NCI-H748 (cell line): ENCODE measurements around the gene RPS15A.

Experiments used
- DNase-seq: peaks from one replicate; lab custom pipeline; 2025; ENCODE audit not compliant: unreplicated experiment; lab: John Stamatoyannopoulos, UW

RPS15A gene

DNA sequence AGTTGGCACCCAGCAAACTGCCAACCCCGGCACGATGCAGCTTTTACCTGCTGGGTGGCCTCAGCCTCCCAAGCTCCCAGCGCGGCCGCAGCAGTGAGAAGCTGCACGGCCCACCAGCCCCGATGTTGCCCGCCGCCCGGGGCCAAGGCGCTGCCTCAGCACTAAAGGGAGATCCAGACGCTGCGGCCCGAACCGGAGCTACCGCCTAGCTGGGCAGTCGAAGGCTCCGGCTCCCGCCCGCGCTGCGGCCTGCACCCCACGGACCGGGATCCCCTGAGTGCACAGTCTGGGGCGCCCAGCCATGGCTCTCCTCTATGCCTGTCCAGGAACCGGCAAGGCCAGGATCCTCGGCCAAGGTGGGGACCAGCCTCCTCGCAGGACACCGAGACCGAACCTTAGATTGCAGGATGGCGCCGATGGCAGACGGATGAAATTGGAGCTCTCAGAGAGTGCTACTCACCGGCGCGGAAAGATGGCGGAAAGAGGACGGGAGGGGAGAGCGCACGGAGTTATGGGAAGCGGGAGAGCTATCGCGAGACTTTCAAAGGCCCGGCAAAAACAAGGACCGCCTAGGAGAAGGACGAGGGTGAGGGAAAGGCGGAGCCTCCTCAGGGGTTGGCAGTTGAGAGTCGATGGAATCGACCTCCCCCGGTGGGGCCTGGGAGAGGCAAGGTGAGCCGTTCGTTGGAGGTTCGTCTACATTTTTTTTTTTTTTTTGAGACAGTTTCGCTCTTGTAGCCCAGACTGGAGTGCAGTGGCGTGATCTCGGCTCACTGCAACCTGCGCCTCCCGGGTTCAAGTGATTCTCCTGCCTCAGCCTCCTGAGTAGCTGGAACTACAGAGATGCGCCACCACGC is at the start of gene RPS15A:
Gene RPS15A, minus strand, starts transcription at position 485 of the 857 bp plus-strand sequence. CDS start 1,221 bp downstream, outside the sequence.
- peak; percentile 95 for DNase-seq

DNA sequence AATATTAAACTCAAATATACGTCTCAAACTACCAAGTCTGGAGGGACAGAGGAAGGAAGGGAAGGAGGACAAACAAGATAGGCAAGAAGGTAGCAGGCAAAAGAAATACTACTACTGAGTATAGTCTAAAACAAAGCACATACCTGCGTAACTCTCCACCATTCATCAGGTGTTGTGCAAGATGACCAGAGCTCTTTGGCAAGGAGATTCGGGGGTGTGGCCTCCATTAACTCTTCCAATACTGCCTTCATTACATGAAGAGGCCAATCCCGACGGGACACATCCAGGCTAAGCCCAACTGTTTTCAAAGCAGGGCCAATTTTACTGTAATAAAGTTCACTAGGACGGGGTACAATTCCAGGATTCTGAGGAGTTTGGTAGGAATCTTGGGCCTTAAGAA is 49.4 kb upstream of the RPS15A start:
- no peak for DNase-seq

DNA sequence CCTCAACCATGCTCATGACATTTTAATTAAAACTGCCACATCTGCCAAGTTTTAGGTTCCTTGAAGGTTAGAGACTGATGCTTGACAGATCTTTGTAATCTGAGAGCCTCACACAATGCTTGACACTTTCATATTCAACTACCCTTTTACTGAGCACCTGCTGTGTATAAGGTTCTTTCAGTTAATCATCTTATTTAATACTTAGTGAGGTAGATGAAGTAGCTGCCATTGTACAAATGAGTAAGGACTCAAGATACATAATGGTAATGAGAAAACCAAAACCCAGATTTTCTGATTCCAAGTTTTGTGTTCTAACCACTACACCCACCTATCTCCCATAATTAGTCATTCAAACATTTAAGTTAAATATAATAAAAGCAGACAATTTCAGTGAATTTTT is 46.6 kb upstream of the RPS15A start:
- DNase-seq: no peak

- no peak for DNase-seq
These were observed 44.7 kb upstream of the RPS15A start for GRCh38 chr16:18834864-18835263.

- no peak for DNase-seq
These were observed 43.8 kb upstream of the RPS15A start for GRCh38 chr16:18833707-18834505.

DNA sequence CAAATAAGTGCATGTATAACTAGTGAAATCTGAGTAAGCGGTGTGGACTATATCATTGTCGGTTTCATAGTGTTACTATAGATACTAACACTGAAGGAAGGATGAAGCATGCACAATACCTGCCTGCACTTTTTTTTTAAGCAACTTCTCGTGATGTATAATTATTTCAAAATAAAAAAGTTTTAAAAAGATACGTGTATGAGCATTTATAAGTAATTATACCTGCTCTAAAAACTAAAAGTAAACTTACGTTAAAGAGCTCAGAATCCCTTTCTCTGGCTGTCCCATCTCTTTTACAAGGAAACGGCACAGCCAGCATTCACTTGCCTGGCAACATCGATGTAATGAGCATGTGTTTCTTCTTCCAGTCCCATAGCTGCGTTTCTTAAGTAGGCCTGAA is 42.5 kb upstream of the RPS15A start:
- no peak for DNase-seq

DNA sequence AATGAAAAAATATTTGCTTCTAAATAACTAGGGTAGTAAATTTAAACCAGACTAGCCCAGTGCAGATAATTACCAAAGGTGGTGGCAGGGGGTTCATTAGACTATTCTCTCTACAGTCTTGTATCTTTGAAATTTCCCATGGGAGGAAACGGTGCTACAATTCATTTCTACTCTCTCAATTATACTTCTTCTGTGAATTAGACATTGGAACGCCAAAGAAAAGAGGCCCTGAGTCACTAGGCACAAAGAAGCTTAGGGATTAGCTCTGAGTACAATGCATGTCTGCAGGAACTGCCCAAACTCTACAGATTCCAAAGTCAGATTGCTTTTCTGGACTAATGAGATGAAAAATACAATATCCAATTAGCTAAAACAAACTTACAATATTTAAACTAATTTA is 41.9 kb upstream of the RPS15A start:
- no peak for DNase-seq

- DNase-seq: no peak
These were observed 39.1 kb upstream of the RPS15A start for GRCh38 chr16:18829251-18829650.

DNA sequence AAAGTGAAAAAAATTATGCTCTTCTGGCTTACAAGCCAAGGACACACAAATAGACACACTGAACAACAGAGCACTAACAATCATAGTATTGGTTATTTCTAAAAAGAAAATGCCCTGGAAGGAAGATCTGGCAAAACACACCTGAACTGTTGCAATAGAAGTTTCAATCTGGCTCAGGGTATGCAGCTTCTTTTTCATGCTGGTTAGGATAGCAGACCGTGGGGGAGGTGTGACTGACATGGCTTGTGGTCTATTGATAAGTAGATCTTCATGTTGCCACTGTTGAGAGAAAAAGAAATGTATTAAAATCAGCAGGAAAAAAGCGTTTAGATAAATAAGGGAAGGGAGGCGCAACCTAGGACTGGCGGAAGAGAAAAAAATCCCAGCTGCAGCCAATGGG is 37.8 kb upstream of the RPS15A start:
- no peak for DNase-seq

GRCh38 chr16:18816286-18816685 is 26.2 kb upstream of the RPS15A start:
- no peak for DNase-seq

GRCh38 chr16:18811925-18812324 is 21.8 kb upstream of the RPS15A start:
- no peak for DNase-seq

- no peak for DNase-seq
These were observed 19.0 kb upstream of the RPS15A start for GRCh38 chr16:18809165-18809564.

- DNase-seq: no peak
These were observed 15.2 kb upstream of the RPS15A start for GRCh38 chr16:18805257-18805773.

GRCh38 chr16:18804540-18804939 is 14.4 kb upstream of the RPS15A start:
- DNase-seq: no peak

GRCh38 chr16:18803569-18804462 is 13.7 kb upstream of the RPS15A start:
- no peak for DNase-seq

DNA sequence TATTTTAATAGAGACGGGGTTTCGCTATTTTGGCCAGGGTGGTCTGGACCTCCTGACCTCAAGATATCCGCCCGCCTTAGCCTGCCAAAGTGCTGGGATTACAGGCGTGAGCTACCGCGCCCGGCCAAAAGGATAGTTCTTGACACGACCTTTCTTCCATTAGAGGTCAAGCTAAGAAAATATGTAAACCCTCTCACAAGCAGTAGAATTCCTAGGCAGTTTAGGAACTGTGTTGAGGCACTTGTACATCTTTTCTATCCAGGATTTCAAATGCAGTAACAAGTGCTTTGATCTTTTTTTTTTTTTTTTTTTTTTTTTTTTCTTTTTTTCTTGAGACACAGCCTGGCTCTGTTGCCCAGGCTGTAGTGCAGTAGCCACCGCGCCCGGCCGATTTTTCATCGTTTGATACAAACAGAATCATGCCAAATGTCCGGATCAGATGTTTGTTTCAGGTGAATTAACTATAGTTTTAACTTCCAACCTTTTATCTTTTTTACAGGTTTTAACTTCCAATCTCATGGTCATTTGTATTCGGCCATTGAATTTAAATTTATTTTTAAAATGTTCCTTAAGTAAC is 12.7 kb upstream of the RPS15A start:
- no peak for DNase-seq

- peak; percentile 98 for DNase-seq
These were observed 11.2 kb upstream of the RPS15A start, which contains the start of gene ARL6IP1 for GRCh38 chr16:18801145-18801972. ARL6IP1 (minus strand) TSS chr16:18801549; CDS start chr16:18801466, 83 bp downstream.

- peak; percentile 15 for DNase-seq
These were observed 10.6 kb upstream of the RPS15A start for GRCh38 chr16:18800775-18801144.

GRCh38 chr16:18800293-18800692 is 10.2 kb upstream of the RPS15A start:
- DNase-seq: no peak

DNA sequence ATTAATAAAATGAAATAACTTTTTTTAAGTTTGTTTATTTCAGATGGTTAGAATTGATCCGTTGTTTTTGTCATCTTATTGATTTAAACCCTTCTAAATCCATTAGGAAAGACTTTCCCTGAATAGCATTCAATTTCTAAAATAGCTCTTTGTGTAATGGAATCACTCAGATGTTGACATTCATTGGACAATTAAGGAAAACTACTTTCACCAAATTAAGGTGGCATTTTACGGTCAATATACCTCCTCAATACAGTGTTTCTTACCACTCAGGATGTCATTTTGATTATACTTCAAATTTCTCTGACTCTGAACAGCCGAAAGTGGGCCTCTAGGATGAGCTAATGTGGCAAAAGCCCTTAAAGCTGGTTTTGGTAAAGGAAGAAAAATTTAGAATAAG is 9.4 kb upstream of the RPS15A start:
- no peak for DNase-seq
